HepG2 (cell line): ENCODE results near the gene TBC1D14. TPM values are rescaled to one million over a fixed set of nuclear protein-coding genes. Genes with fewer than 3 reads are reported as not detected.

Experiments
- ATAC-seq: fragments of 200-7000 bp; cut with Tn5 transposase; 3 replicates; pipeline ENCODE4 v1.9.1; 2020; ENCODE audit warnings: mild to moderate bottlenecking, moderate library complexity
- BruUV-seq: library from RNA; stranded (reverse); fragments of 400-500 nt; replicated peaks from 2 replicates; lab custom pipeline; 2021; lab: Mats Ljungman, UMichigan
- CTCF ChIA-PET: fragments of 300-600 bp; formaldehyde crosslinking; extraction: SDS; loops from one replicate; lab custom pipeline; 2021; ENCODE audit warnings: low total read pairs, inconsistent platforms, low intra/inter-chr PET ratio; lab: Yijun Ruan, JAX
- POLR2A ChIA-PET: fragments of 350-600 bp; sonication (Branson Sonifier 250); formaldehyde crosslinking; loops from one replicate; lab custom pipeline; 2020; ENCODE audit warnings: antibody characterized with exemption, inconsistent platforms; lab: Yijun Ruan, JAX
- DNase-seq: peaks from one replicate; pipeline ENCODE4 v3.0.0-alpha.2; 2015; ENCODE audit warnings: low spot score
- FAIRE-seq: peaks from 3 replicates; lab custom pipeline; 2011; peaks lifted over from hg19 to GRCh38; lab: Jason Lieb, UNC
- H2AFZ ChIP-seq: one replicate; pipeline ENCODE4 v1.6.1; 2011; ENCODE audit warnings: low read length, inconsistent platforms
- H3K27ac ChIP-seq: fragments of 300-600 bp; 3 replicates; pipeline ENCODE4 v1.8.0; 2011; ENCODE audit warnings: mixed run types, mild to moderate bottlenecking, mixed read lengths, low read length, inconsistent platforms; ENCODE audit not compliant: insufficient read depth; ENCODE audit errors: extremely low read length
- H3K27me3 ChIP-seq, 2 experiments: fragments of 200-600 bp in 1 of 2; 2 replicates in 1 of 2; 3 replicates in 1 of 2; pipeline versions ENCODE4 v1.6.0 to v1.8.0; 2011; ENCODE audit warnings: low read length in 2 of 2, mild to moderate bottlenecking in 2 of 2, moderate library complexity in 2 of 2, inconsistent platforms in 1 of 2; ENCODE audit not compliant: insufficient read depth in 2 of 2, control insufficient read depth in 1 of 2
- H3K36me3 ChIP-seq, 2 experiments: fragments of 200-600 bp in 1 of 2; replicated peaks in 1 of 2; 2 replicates in 1 of 2; 3 replicates in 1 of 2; pipeline versions ENCODE4 v1.5.1 to v1.8.0; 2011; ENCODE audit warnings: low read length in 2 of 2, inconsistent platforms in 1 of 2; ENCODE audit not compliant: insufficient read depth in 2 of 2, control insufficient read depth in 1 of 2
- H3K4me1 ChIP-seq: 2 replicates; pipeline ENCODE4 v1.5.1; 2012; ENCODE audit warnings: low read length, inconsistent platforms; ENCODE audit not compliant: insufficient read depth
- H3K4me2 ChIP-seq: 2 replicates; pipeline ENCODE4 v1.6.0; 2011; ENCODE audit warnings: low read depth, low read length, inconsistent platforms
- H3K4me3 ChIP-seq, 3 experiments: fragments of 200-600 bp in 1 of 3; sonication (generic), shearing (Covaris generic) in 1 of 3; replicated peaks in 1 of 3; 2 replicates each; pipeline ENCODE4 v1.5.1; 2011 to 2016; ENCODE audit warnings: low read length in 3 of 3, inconsistent platforms in 2 of 3, low read depth in 2 of 3, mild to moderate bottlenecking in 2 of 3, control low read depth in 1 of 3, mixed read lengths in 1 of 3; ENCODE audit not compliant: insufficient read depth in 1 of 3
- H3K79me2 ChIP-seq: one replicate; pipeline ENCODE4 v1.6.1; 2011; ENCODE audit warnings: low read length, inconsistent platforms; ENCODE audit not compliant: insufficient read depth
- H3K9ac ChIP-seq: 2 replicates; pipeline ENCODE4 v1.6.0; 2011; ENCODE audit warnings: mild to moderate bottlenecking, low read depth, low read length, inconsistent platforms; ENCODE audit not compliant: insufficient read depth
- H3K9me3 ChIP-seq: 2 replicates; pipeline ENCODE4 v1.5.1; 2012; ENCODE audit warnings: mild to moderate bottlenecking, low read length
- H4K20me1 ChIP-seq: 2 replicates; pipeline ENCODE4 v1.6.0; 2011; ENCODE audit warnings: inconsistent platforms, mild to moderate bottlenecking, low read length, moderate library complexity; ENCODE audit not compliant: insufficient read depth
- BRD4 ChIP-seq: sonication (generic); formaldehyde crosslinking; IDR thresholded peaks from 2 replicates; pipeline ENCODE4 v1.4.0; 2020; ENCODE audit warnings: missing genetic modification reagents
- DMAP1 ChIP-seq: IDR thresholded peaks from 2 replicates; pipeline ENCODE4 v1.6.1; 2016
- HCFC1 ChIP-seq: fragments of 150-350 bp; IDR thresholded peaks from 2 replicates; pipeline ENCODE4 v1.6.1; 2014; ENCODE audit warnings: low read depth, low read length
- ISX ChIP-seq: sonication (generic); formaldehyde crosslinking; conservative IDR thresholded peaks from 2 replicates; pipeline ENCODE4 v1.5.0; 2020; ENCODE audit warnings: missing genetic modification reagents
- KDM2A ChIP-seq: sonication (generic); formaldehyde crosslinking; IDR thresholded peaks from 2 replicates; pipeline ENCODE4 v1.4.0; 2020; ENCODE audit warnings: low read depth, missing genetic modification reagents, borderline replicate concordance
- PTBP1 ChIP-seq: fragments of 200-400 bp; formaldehyde crosslinking; IDR thresholded peaks from 2 replicates; pipeline ENCODE4 v1.6.1; 2018; ENCODE audit warnings: low read length, low read depth; ENCODE audit not compliant: poor library complexity, severe bottlenecking
- YY1 ChIP-seq: IDR thresholded peaks from 2 replicates; pipeline ENCODE4 v1.6.1; 2011; ENCODE audit warnings: low read length, low read depth, moderate library complexity, mild to moderate bottlenecking; ENCODE audit not compliant: insufficient read depth, insufficient replicate concordance
- ZNF577 ChIP-seq: sonication (generic); formaldehyde crosslinking; IDR thresholded peaks from 2 replicates; pipeline ENCODE4 v1.4.0; 2020; ENCODE audit warnings: mild to moderate bottlenecking, low read depth, missing genetic modification reagents, borderline replicate concordance
- WGBS: methylation state at CpG from one replicate; pipeline ENCODE4 v1.1.6; 2017; ENCODE audit warnings: low lambda C conversion rate; 5-methylcytosine and 5-hydroxymethylcytosine counted together
- in situ Hi-C: cut with HindIII; loops from 2 replicates; pipeline ENCODE4 v1.10.0; 2017; ENCODE audit warnings: low pct_unique_long_range_greater_than_20kb; ENCODE audit not compliant: extremely low pct_ligation_motif_present
- intact Hi-C: fragments of 100-400 bp; cut with micrococcal nuclease; formaldehyde crosslinking; loops from one replicate; pipeline ENCODE4 v1.10.0; 2022; ENCODE audit not compliant: unreplicated experiment
- polyA plus RNA-seq, 8 experiments: library from polyadenylated mRNA; depleted of rRNA in 3 of 8; stranded (reverse) in 7 of 8; unstranded in 1 of 8; fragments of >200 nt; fragmentation: Illumina TruSeq in 4 of 8; extraction: Trizol in 4 of 8; gene quantifications; 2 replicates each; pipeline versions ENCODE4 v1.2.1 to v1.2.3, GENCODE V29; 2011 to 2016; ENCODE audit warnings: low read depth in 4 of 8, missing spikeins in 1 of 8, mixed read lengths in 1 of 8; ENCODE audit not compliant: insufficient read depth in 1 of 8
- total RNA-seq, 5 experiments: library from RNA; depleted of rRNA; stranded (reverse); fragments of >200 nt; fragmentation: Illumina TruSeq; extraction: Trizol; gene quantifications; 2 replicates each; pipeline ENCODE4 v1.2.3, GENCODE V29; 2016; ENCODE audit warnings: low read depth in 1 of 5
- TF ChIP-seq, protein P1 (sequence below): sonication (generic); formaldehyde crosslinking; IDR thresholded peaks from 2 replicates; pipeline ENCODE4 v1.5.1; 2020; ENCODE audit warnings: missing genetic modification reagents, mild to moderate bottlenecking, borderline replicate concordance

Gene TBC1D14
- total and polyA plus RNA-seq, 2 of the 13 experiments (the other 11 are each of a cell fraction or from before 2014, with no cell fraction given) = 29.5 to 46.5 TPM

DNA sequence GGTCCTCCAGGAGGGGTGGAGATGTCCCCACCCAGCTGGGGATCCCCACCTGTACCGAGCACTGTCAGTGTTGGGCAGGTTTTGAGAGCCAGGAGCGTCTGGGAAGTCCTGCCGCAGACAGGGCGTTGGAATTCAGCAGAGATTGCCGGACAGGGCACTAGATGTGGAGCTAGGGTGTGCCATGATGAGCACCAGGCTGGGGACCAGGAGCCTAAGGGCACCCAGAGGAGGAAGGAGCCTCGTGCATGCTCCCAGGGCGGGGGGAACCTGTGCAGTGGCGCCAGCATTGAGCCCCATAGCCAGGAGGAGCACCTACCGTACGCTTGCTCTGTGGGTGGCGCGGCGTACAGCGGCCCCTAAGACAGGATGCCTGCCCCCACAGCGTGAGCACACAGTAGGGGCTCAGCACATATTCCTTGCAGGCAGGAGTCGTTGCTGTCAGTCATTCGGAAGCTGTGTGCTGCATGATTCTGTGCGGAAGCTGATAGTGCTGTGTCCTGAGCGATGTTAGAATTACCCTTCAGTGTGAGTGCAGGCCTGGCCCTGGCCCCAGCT is 114.8 kb downstream of the TBC1D14 start:
- no peaks in the 10 kb centered on the region for H3K79me2 ChIP-seq
- H2AFZ ChIP-seq = no peak overlapping the region
- no peak overlapping the region for H3K4me3 ChIP-seq
- ChIA-PET CTCF (no interaction called here), POLR2A (no interaction called here)
- in situ Hi-C loops = no loop called here
- H3K36me3 ChIP-seq = peaks cover 22 to 65% of the 10 kb centered on the region in 2 experiments; a peak in 4 of 5 replicates
- no peaks in the 10 kb centered on the region for H3K9me3 ChIP-seq
- no peak for ATAC-seq
- H3K27ac ChIP-seq = no peak overlapping the region
- H4K20me1 ChIP-seq = no peaks in the 10 kb centered on the region
- no peak for FAIRE-seq
- peaks cover 34% of the 10 kb centered on the region for H3K4me1 ChIP-seq
- intact Hi-C loops = no loop called here
- no peak for DNase-seq
- BruUV-seq = no TSS peak
- no peak overlapping the region for H3K9ac ChIP-seq
- WGBS = 97% methylated on average over 6 of the region's 19 CpGs
- no peak overlapping the region for H3K4me2 ChIP-seq
- no peaks in the 10 kb centered on the region for H3K27me3 ChIP-seq
- TF ChIP-seq, protein P1, sequence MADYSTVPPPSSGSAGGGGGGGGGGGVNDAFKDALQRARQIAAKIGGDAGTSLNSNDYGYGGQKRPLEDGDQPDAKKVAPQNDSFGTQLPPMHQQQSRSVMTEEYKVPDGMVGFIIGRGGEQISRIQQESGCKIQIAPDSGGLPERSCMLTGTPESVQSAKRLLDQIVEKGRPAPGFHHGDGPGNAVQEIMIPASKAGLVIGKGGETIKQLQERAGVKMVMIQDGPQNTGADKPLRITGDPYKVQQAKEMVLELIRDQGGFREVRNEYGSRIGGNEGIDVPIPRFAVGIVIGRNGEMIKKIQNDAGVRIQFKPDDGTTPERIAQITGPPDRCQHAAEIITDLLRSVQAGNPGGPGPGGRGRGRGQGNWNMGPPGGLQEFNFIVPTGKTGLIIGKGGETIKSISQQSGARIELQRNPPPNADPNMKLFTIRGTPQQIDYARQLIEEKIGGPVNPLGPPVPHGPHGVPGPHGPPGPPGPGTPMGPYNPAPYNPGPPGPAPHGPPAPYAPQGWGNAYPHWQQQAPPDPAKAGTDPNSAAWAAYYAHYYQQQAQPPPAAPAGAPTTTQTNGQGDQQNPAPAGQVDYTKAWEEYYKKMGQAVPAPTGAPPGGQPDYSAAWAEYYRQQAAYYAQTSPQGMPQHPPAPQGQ (CRISPR knock-in tag) = no peak
- TF ChIP-seq YY1 (no peak), KDM2A (CRISPR knock-in tag) (no peak), ISX (CRISPR knock-in tag) (no peak), ZNF577 (CRISPR knock-in tag) (no peak), HCFC1 (no peak), PTBP1 (no peak), DMAP1 (CRISPR knock-in tag) (no peak), BRD4 (no peak)
